Measurements from ENCODE around the gene ATXN10.

ATXN10 gene

GRCh38 chr22:45840483-45840882 is 168.8 kb downstream of the ATXN10 start:
- no peak for DNase-seq (ENCODE audit: insufficient read length, low spot score)
- FAIRE-seq = no peak
- TF ChIP-seq CTCF (IDR thresholded peaks at IDR 0.05; ENCODE audit: insufficient read depth, missing control alignments) = no peak

DNA sequence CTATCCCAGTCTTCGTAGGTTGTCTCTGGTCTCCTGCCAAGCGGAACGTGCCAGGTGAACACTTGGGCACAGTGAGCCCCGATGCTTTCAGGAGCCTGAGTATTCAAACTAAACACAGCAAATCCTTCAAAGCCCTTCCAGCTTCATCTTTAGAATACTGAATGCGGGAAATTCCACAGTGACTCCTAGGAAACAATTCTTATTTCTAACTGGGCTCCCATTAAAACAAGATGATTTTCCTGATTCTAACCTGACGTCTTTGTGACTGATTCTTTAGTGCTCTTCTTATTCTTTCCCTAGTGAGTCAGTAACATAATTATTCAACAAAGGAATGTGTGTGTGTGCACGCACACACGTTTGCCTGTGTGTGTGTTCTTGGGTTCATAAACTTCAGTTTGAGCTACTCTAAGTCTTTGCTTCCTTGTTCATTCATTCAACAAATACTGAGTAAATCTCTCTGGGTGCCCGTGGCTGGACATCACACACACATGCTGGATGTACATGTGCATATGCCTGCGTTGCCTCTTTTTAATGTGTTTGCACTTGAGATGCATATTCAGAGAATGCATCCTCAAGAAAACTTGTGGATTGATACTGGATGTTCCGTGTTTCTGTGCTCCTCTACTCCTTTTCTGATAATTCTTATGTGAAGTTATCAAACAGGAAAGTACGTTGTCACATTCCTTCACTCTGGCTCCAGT is 170.8 kb downstream of the ATXN10 start:
- no peak for DNase-seq (ENCODE audit: insufficient read length, low spot score)
- TF ChIP-seq CTCF (IDR thresholded peaks at IDR 0.05; ENCODE audit: insufficient read depth, missing control alignments) = no peak

GRCh38 chr22:45843031-45843430 is 171.4 kb downstream of the ATXN10 start:
- DNase-seq (ENCODE audit: insufficient read length, low spot score) (no peak), FAIRE-seq (no peak)
- no peak for TF ChIP-seq CTCF (IDR thresholded peaks at IDR 0.05; ENCODE audit: insufficient read depth, missing control alignments)

More for the DNA sequence above, 170.8 kb downstream of the ATXN10 start:
- no peak for FAIRE-seq

DNA sequence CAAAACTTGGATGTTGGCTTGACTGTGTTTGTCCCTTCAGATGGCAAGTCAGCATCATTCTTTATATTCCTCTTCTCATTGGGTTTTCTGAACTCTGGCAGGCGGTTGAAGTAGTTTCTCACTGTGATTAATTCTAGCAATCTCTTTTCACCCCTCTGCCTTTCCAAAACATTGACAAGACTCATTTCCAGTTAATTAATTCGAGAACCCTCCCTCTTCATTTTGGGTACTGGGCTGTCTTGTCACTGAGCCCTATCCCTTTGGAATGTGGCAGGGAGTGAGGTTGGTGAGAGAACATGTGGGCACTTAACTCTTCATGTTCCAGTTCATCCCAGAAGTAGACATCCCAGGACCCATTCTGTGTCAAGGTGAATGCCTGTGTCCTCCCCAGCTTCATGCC is 172.4 kb downstream of the ATXN10 start:
- FAIRE-seq (no peak), DNase-seq (ENCODE audit: insufficient read length, low spot score) (no peak)
- TF ChIP-seq CTCF (IDR thresholded peaks at IDR 0.05; ENCODE audit: insufficient read depth, missing control alignments) = no peak

GRCh38 chr22:45845076-45845487 is 173.4 kb downstream of the ATXN10 start:
- DNase-seq (ENCODE audit: insufficient read length, low spot score) (no peak), FAIRE-seq (no peak)
- TF ChIP-seq CTCF (IDR thresholded peaks at IDR 0.05; ENCODE audit: insufficient read depth, missing control alignments) = no peak

GRCh38 chr22:45846952-45847351 is 175.3 kb downstream of the ATXN10 start:
- no peak for TF ChIP-seq CTCF (IDR thresholded peaks at IDR 0.05; ENCODE audit: insufficient read depth, missing control alignments)
- FAIRE-seq (no peak), DNase-seq (ENCODE audit: insufficient read length, low spot score) (no peak)

DNA sequence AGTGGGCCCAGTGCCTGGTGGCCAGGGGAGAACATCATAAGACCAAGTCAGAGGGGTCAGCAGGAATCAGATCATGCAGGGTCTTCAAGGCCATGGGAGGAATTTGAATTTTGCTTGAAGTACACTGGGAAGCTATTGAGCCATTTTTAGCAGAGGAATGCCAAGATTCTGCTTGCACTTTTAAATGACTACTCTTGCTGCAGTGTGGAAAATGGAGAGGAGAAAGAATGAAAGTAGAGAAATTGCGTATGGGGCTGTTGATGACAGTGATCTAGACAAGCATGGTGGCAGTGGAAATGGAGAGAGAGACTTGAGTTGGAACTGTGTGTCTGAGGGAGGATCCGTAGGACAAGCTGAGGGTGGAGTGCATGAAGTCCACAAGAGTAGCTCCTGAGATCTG is 177.3 kb downstream of the ATXN10 start:
- DNase-seq (ENCODE audit: insufficient read length, low spot score) (no peak), FAIRE-seq (no peak)
- no peak for TF ChIP-seq CTCF (IDR thresholded peaks at IDR 0.05; ENCODE audit: insufficient read depth, missing control alignments)

Measured in D721Med (cell line).